ENCODE data around the gene ATP10A.

Gene ATP10A

DNA sequence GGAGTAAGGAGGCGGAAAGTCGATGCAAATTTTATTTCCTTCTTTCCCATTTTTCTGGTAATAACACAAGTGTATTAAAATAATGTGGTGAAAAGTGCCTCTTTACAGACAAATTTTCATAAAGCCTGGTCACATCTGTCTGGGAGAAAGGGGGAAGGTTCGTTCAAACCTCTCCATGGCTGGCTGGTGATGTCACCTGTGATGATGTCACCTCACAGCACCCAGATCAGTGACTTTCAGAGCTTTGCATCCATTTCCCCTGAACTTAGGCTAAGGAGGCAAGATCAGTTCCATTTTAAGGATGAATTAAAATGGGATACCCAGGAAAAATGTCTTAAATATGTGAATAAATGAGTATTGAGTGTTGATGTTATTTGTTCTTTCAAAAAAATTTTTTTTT, 34.1 kb downstream of the ATP10A start:
- H3K9me3 ChIP-seq (ENCODE audit: control insufficient read depth, insufficient read depth, low read length) = no peaks in the 10 kb centered on the region
- no peak for DNase-seq (ENCODE audit: low read depth, low spot score)
- H3K27ac ChIP-seq (ENCODE audit: low read length) = no peak overlapping the region
- no peaks in the 10 kb centered on the region for H3K27me3 ChIP-seq (ENCODE audit: control insufficient read depth, insufficient read depth, low read length)
- H3K4me3 ChIP-seq (ENCODE audit: low read length) = no peak overlapping the region
- no peaks in the 10 kb centered on the region for H3K4me1 ChIP-seq (ENCODE audit: control insufficient read depth, insufficient read depth, low read length)
- no CpG with 5 or more reads among the region's 3 CpGs for WGBS (ENCODE audit: insufficient coverage, insufficient read length)
- H3K36me3 ChIP-seq (ENCODE audit: control insufficient read depth, insufficient read depth, low read length) = no peaks in the 10 kb centered on the region

DNA sequence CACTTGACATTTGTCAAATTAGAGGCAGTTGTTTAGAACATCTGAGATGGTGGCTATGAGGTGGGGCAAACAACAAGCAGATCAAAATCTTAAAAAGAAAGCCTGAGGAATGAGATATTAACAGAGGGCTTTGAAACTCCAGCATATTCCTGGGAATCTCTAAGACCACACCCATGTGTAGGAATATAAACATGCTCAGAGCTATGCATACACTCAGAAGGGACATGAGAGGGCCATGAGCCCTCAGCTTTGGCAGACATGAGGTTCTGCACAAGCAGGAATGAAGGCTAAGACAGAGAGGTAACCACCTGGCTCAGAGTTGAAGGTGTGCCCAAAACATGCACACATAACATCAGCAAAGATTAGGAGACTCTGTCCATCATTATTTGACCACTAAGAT, 37.9 kb downstream of the ATP10A start:
- DNase-seq (ENCODE audit: low read depth, low spot score) = no peak
- H3K27me3 ChIP-seq (ENCODE audit: control insufficient read depth, insufficient read depth, low read length) = no peaks in the 10 kb centered on the region
- no peaks in the 10 kb centered on the region for H3K4me1 ChIP-seq (ENCODE audit: control insufficient read depth, insufficient read depth, low read length)
- H3K27ac ChIP-seq (ENCODE audit: low read length) = no peak overlapping the region
- H3K36me3 ChIP-seq (ENCODE audit: control insufficient read depth, insufficient read depth, low read length) = no peaks in the 10 kb centered on the region
- no peak overlapping the region for H3K4me3 ChIP-seq (ENCODE audit: low read length)
- no peaks in the 10 kb centered on the region for H3K9me3 ChIP-seq (ENCODE audit: control insufficient read depth, insufficient read depth, low read length)

DNA sequence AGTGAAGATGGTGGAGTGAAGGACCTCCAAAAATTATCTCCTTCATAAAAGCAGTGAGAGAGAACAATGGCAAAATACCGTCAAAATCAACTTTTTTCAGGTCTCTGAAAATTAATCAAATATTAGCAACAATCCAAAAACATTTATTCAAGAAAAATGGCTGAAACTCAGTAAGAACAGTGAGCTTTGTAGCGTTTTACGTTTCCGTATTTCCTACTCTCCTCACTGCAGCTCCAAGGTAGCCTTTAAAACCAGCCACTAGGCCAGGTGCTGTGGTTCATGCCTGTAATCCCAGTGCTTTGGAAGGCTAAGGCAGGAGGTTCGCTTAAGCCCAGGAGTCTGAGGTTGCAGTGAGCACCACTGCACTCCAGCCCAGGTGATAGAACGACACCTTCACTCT, 38.5 kb downstream of the ATP10A start:
- no CpG with 5 or more reads among the region's 6 CpGs for WGBS (ENCODE audit: insufficient coverage, insufficient read length)
- Histone ChIP-seq H3K27me3 (ENCODE audit: control insufficient read depth, insufficient read depth, low read length) (no peaks in the 10 kb centered on the region), H3K27ac (ENCODE audit: low read length) (no peak overlapping the region), H3K9me3 (ENCODE audit: control insufficient read depth, insufficient read depth, low read length) (no peaks in the 10 kb centered on the region), H3K36me3 (ENCODE audit: control insufficient read depth, insufficient read depth, low read length) (no peaks in the 10 kb centered on the region), H3K4me1 (ENCODE audit: control insufficient read depth, insufficient read depth, low read length) (no peaks in the 10 kb centered on the region), H3K4me3 (ENCODE audit: low read length) (no peak overlapping the region)
- no peak for DNase-seq (ENCODE audit: low read depth, low spot score)

DNA sequence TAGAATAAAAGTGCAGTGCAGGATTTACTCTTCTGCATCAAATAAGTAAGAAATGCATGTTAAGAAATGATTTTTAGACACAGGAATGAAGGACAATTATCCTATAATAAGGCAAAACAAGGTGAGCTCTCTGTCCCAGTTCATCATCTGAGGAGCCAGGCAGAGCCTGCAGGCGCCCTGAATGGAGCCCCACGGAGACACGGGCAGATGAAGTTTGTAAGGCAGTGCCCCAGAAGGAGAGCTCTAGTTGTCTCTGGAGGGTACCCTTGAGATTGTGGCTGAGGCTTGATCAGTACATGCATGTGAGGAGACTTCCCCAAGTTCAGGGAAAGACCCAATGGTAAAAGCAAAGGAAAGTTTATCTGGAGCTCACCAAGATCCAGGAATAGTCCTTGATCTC, 50.3 kb downstream of the ATP10A start:
- DNase-seq (ENCODE audit: low read depth, low spot score) = no peak
- WGBS (ENCODE audit: insufficient coverage, insufficient read length) = no CpG with 5 or more reads among the region's 3 CpGs
- Histone ChIP-seq H3K27ac (ENCODE audit: low read length) (no peak overlapping the region), H3K4me1 (ENCODE audit: control insufficient read depth, insufficient read depth, low read length) (peaks cover 9% of the 10 kb centered on the region), H3K4me3 (ENCODE audit: low read length) (no peak overlapping the region), H3K27me3 (ENCODE audit: control insufficient read depth, insufficient read depth, low read length) (no peaks in the 10 kb centered on the region), H3K36me3 (ENCODE audit: control insufficient read depth, insufficient read depth, low read length) (no peaks in the 10 kb centered on the region), H3K9me3 (ENCODE audit: control insufficient read depth, insufficient read depth, low read length) (no peaks in the 10 kb centered on the region)

DNA sequence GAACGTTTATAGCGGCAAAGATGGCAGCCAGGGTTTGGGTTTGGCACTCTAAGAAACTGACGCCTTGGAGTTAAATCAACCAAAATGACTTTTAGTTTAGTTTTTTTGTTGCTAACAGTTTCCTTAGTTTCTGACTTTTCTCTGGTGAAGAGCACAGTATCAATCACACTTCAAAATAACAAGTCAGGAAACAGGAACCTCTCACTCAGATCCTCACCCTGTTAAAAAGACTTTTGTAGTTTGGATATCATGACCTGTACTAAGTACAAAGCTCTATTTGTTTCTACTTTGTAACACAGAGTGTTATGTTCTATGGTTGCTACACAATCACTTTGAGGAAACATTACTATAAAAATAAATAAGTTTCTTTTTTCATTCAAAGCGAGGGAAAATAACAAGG, 51.1 kb downstream of the ATP10A start:
- Histone ChIP-seq H3K27me3 (ENCODE audit: control insufficient read depth, insufficient read depth, low read length) (no peaks in the 10 kb centered on the region), H3K9me3 (ENCODE audit: control insufficient read depth, insufficient read depth, low read length) (no peaks in the 10 kb centered on the region), H3K36me3 (ENCODE audit: control insufficient read depth, insufficient read depth, low read length) (no peaks in the 10 kb centered on the region), H3K27ac (ENCODE audit: low read length) (no peak overlapping the region), H3K4me3 (ENCODE audit: low read length) (no peak overlapping the region; the same call in 1 of the 2 replicates), H3K4me1 (ENCODE audit: control insufficient read depth, insufficient read depth, low read length) (peaks cover 9% of the 10 kb centered on the region)
- no peak for DNase-seq (ENCODE audit: low read depth, low spot score)
- WGBS (ENCODE audit: insufficient coverage, insufficient read length) = no CpG with 5 or more reads among the region's 4 CpGs

DNA sequence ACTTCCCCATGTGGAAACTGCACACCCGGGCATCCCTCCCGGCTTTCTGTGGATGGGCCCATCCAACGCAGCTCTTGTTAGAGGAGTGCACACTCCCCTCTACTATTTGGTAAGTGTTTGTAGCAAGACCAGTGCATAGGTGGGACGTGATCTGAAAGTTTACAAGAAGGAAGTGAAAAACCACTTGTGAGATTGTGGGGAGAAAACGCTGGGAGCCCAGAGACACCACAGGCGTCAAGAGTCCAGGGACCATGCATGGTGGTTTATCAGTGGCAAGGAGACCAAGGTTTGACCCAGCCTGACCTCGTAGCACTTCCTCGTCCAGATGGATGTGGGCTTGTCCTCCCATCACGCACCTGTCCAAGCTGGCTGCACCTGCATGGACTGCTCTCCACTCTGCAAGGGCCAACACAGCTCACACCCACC, 51.6 kb downstream of the ATP10A start:
- no CpG with 5 or more reads among the region's 9 CpGs for WGBS (ENCODE audit: insufficient coverage, insufficient read length)
- Histone ChIP-seq H3K9me3 (ENCODE audit: control insufficient read depth, insufficient read depth, low read length) (no peaks in the 10 kb centered on the region), H3K36me3 (ENCODE audit: control insufficient read depth, insufficient read depth, low read length) (no peaks in the 10 kb centered on the region), H3K4me1 (ENCODE audit: control insufficient read depth, insufficient read depth, low read length) (peaks cover 9% of the 10 kb centered on the region), H3K27ac (ENCODE audit: low read length) (no peak overlapping the region), H3K27me3 (ENCODE audit: control insufficient read depth, insufficient read depth, low read length) (no peaks in the 10 kb centered on the region), H3K4me3 (ENCODE audit: low read length) (no peak overlapping the region)
- DNase-seq (ENCODE audit: low read depth, low spot score) = no peak

DNA sequence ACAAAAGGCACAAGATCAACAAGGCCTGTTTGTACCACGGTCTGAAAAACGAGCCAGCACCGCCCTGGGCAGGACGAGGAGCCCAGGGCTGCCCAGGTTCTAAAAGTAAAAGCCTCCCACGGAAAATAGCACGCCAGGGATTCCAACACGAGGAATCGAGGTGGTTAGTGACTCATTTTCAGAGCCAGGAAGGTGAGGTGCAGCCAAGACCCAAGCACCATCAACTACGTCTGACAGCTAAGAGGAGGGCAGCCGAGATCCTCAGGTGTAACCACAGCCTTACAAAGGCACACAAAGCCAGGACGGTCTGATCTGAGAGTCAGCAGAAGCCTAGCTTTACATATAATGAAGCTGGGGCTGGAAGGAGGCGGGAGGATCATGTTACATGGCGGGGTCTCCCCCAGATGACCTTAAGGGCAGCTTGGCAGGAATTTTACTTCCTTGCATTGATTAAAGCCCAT, 52.5 kb downstream of the ATP10A start:
- no peak overlapping the region for H3K4me3 ChIP-seq (ENCODE audit: low read length)
- no peaks in the 10 kb centered on the region for H3K9me3 ChIP-seq (ENCODE audit: control insufficient read depth, insufficient read depth, low read length)
- peaks cover 9% of the 10 kb centered on the region for H3K4me1 ChIP-seq (ENCODE audit: control insufficient read depth, insufficient read depth, low read length)
- H3K27ac ChIP-seq (ENCODE audit: low read length) = no peak overlapping the region
- DNase-seq (ENCODE audit: low read depth, low spot score) = no peak
- no peaks in the 10 kb centered on the region for H3K36me3 ChIP-seq (ENCODE audit: control insufficient read depth, insufficient read depth, low read length)
- H3K27me3 ChIP-seq (ENCODE audit: control insufficient read depth, insufficient read depth, low read length) = no peaks in the 10 kb centered on the region
- no CpG with 5 or more reads among the region's 13 CpGs for WGBS (ENCODE audit: insufficient coverage, insufficient read length)

DNA sequence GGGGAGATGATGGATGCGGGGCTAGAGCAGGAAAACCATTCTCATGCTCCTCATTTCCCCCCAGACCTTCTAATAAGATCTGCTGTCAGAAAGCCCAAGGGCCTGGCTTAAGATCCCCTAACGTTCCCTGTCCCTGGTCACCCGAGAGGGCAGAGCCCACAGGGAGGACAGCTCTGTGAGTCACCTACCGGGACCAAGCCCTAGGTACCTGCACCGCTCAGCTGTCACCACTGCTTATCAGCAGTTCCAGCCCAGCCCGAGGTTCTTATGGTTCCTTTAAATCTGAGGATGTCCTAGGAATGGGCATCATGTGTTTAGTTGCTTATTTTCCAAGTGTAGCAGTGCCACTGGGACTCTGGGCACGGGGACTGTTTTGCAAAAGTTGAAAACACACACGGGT, 53.0 kb downstream of the ATP10A start:
- no peak overlapping the region for H3K27ac ChIP-seq (ENCODE audit: low read length)
- no peaks in the 10 kb centered on the region for H3K27me3 ChIP-seq (ENCODE audit: control insufficient read depth, insufficient read depth, low read length)
- DNase-seq (ENCODE audit: low read depth, low spot score) = no peak
- no CpG with 5 or more reads among the region's 8 CpGs for WGBS (ENCODE audit: insufficient coverage, insufficient read length)
- H3K9me3 ChIP-seq (ENCODE audit: control insufficient read depth, insufficient read depth, low read length) = no peaks in the 10 kb centered on the region
- no peak overlapping the region for H3K4me3 ChIP-seq (ENCODE audit: low read length)
- no peaks in the 10 kb centered on the region for H3K36me3 ChIP-seq (ENCODE audit: control insufficient read depth, insufficient read depth, low read length)
- peaks cover 9% of the 10 kb centered on the region for H3K4me1 ChIP-seq (ENCODE audit: control insufficient read depth, insufficient read depth, low read length)

DNA sequence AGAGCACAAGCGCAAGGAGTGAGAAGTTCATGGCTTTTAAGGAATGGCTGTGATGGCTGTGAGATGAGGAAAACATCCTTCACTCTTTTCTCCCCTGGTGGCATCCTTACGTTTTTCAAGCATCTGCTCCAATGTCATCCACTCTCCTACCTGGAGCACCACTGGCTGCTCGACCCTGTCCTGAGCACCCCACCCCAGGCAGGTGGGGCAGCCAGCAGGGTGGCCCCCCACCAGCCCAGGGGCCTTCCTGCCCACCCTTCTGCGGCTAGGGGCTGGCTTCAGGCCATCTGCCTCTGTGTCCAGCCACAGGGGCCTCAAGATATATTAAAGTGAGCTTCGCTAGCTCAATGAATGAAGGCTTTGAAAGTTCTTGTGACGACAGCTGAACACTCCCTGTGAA, 56.1 kb downstream of the ATP10A start:
- H3K27me3 ChIP-seq (ENCODE audit: control insufficient read depth, insufficient read depth, low read length) = no peaks in the 10 kb centered on the region
- no CpG with 5 or more reads among the region's 6 CpGs for WGBS (ENCODE audit: insufficient coverage, insufficient read length)
- no peak for DNase-seq (ENCODE audit: low read depth, low spot score)
- no peak overlapping the region for H3K27ac ChIP-seq (ENCODE audit: low read length)
- peaks cover 9% of the 10 kb centered on the region for H3K4me1 ChIP-seq (ENCODE audit: control insufficient read depth, insufficient read depth, low read length)
- H3K36me3 ChIP-seq (ENCODE audit: control insufficient read depth, insufficient read depth, low read length) = no peaks in the 10 kb centered on the region
- no peaks in the 10 kb centered on the region for H3K9me3 ChIP-seq (ENCODE audit: control insufficient read depth, insufficient read depth, low read length)
- no peak overlapping the region for H3K4me3 ChIP-seq (ENCODE audit: low read length)

DNA sequence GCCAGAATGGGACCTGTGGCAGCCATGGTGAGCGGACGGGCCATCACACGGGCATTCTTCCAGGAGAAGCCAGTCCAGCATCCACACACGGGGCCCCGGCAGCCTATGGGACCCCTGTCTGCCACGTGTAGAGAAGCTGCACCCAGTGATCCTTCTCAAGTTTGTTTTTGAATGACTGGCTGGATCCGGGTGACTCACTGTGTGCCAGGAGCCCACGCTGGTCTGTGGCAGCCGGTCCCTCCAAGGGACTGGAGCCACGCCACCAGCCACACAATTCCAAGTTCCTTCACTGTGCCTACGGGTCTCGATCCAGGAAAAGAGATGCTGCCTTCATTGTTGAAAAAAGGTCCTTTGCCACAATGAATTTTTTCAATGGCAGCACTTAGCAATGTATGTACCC, 58.1 kb downstream of the ATP10A start:
- peaks cover 2% of the 10 kb centered on the region; the same call in 1 of the 2 replicates for H3K4me1 ChIP-seq (ENCODE audit: control insufficient read depth, insufficient read depth, low read length)
- WGBS (ENCODE audit: insufficient coverage, insufficient read length) = no CpG with 5 or more reads among the region's 12 CpGs
- H3K4me3 ChIP-seq (ENCODE audit: low read length) = no peak overlapping the region
- DNase-seq (ENCODE audit: low read depth, low spot score) = no peak
- no peaks in the 10 kb centered on the region; the same call in 1 of the 2 replicates for H3K27me3 ChIP-seq (ENCODE audit: control insufficient read depth, insufficient read depth, low read length)
- H3K9me3 ChIP-seq (ENCODE audit: control insufficient read depth, insufficient read depth, low read length) = no peaks in the 10 kb centered on the region
- H3K27ac ChIP-seq (ENCODE audit: low read length) = no peak overlapping the region
- no peaks in the 10 kb centered on the region for H3K36me3 ChIP-seq (ENCODE audit: control insufficient read depth, insufficient read depth, low read length)

DNA sequence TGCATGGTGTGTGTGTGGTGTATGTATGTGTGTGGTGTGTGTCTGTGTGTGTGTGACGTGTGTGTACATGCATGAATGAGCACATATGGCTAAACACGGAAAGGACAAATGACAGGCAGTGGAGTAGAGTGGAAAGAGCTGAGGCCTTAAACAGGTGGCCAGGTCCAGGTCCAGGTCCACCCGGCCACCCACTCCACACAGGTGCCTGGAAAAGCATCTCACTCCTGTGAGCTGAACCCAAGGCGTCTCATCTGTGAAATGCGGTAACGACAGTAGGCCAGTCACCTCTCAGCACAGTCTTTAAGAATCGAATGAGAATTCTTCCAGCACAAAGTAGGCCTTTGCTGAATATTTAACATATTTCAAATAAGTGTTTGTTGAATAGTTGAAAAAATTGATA, 58.7 kb downstream of the ATP10A start:
- Histone ChIP-seq H3K27ac (ENCODE audit: low read length) (no peak overlapping the region), H3K36me3 (ENCODE audit: control insufficient read depth, insufficient read depth, low read length) (no peaks in the 10 kb centered on the region), H3K27me3 (ENCODE audit: control insufficient read depth, insufficient read depth, low read length) (no peaks in the 10 kb centered on the region; the same call in 1 of the 2 replicates), H3K9me3 (ENCODE audit: control insufficient read depth, insufficient read depth, low read length) (no peaks in the 10 kb centered on the region), H3K4me3 (ENCODE audit: low read length) (no peak overlapping the region), H3K4me1 (ENCODE audit: control insufficient read depth, insufficient read depth, low read length) (peaks cover 2% of the 10 kb centered on the region; the same call in 1 of the 2 replicates)
- WGBS (ENCODE audit: insufficient coverage, insufficient read length) = no CpG with 5 or more reads among the region's 7 CpGs
- DNase-seq (ENCODE audit: low read depth, low spot score) = no peak
